HUDEP-2 (cell line): Measurements from ENCODE around the gene SCRN1.

Experiments used
- DNase-seq, 76 experiments: peaks; one replicate each; lab custom pipeline; 2025; ENCODE audit not compliant: unreplicated experiment in 76 of 76; lab: John Stamatoyannopoulos, UW

The SCRN1 gene

DNA sequence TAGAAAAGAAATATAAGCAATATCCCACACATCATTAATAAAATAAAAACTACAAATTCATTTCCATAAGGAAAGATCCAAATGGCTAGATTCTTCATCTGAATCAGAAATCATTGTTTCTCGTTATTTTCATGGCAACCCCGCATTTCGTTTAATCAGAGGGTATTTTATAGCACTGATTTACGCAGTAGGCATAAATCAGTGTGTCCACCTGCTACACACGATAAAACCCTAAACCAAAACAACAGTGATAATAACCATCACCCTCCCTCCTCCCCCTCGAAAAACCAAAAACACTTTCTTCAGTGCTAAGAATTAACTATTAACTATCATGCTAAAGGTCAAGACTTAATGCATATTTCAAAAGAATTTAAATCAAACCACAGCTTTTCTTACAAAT is 20.4 kb upstream of the SCRN1 start:
- DNase-seq: no peak

DNA sequence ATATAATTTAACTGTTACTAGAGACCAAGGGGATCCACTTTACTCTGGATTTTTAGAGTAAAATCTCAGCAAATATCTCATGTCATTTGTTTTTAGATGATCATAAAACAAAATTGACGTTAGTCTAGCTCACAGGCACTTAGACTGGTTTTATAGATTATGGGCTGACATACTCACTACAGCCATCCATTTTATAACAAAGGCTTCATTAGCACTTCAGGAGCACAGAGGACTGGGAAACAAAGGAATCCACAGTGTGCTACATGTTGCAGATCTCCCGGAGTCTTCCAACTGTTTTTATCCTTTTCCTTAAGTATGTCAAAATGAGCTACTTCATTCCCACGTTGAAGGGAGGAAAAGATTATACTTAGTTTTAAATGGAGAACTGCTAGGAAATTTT is 15.9 kb upstream of the SCRN1 start:
- no peak for DNase-seq

DNA sequence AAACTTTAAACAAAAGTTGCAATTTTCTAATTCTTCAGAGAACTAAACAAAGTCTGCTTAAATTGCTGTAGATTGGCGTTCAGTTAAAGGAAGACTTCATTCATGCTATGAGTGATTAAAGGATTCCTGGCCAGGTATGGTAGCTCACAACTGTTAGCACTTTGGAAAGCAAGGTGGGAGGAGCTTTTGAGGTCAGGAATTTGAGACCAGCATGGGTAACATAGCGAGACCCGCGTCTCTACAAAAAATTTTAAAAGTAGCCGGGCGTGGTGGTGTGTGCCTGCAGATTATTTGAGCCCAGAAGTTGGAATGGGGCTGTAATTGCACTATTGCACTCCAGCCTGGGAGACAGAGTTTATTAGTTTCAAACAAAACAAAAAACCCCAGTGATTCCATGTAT is 13.5 kb upstream of the SCRN1 start:
- DNase-seq: no peak

DNA sequence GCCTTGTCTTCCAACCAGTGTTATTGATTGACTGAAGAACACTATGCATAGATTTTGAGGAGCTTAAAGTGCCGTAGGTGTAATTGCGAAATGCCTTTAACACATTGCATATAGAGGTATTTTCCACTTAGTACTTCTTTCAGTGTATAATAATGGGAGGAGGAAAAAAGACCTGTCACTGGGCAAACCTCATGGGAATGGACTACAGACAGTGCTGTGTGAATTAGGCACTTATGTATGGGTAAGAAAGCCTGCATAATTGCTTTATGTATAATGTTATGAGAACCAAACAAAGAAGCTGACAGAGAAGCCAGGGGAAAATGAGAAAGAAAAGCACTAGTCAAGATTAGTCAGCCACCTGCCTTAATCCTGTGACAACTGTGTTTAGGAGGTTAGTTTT is 12.4 kb upstream of the SCRN1 start:
- DNase-seq: no peak

DNA sequence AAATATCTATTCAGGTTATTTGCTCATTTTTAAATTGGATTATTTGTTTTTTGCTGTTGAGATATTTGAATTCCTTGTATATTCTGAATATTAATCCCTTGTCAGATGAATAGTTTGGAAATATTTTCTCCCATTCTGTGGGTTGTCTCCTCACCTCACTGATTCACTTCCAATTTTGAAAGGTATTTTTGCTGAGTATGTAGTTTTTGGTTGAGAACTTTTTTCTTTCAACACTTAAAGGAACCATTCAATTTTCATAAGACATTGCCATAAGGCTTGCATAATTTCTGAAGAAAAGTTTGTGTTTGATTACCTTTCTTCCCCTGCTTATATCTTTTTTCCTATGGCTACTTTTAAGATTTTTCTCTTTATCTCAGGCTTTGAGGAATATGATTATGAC is 8.9 kb upstream of the SCRN1 start:
- no peak for DNase-seq

DNA sequence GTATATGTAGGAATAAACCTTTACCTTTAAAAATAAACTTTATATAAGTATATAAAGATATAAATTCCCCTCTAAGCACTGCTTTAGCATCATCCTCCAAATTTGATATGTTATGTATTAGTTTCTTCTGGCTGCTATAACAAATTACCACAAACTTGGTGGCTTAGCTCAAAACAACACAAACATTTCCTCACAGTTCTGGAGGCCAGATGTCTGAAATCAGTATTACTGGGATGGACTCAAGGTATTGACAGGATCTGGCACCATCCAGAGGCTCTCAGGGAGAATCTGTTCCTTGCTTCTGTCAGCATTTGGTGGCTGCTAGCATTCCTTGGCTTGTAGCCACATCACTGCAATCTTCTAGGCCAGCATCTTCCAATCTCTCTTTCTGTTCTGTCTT is 6.7 kb upstream of the SCRN1 start:
- DNase-seq: no peak

DNA sequence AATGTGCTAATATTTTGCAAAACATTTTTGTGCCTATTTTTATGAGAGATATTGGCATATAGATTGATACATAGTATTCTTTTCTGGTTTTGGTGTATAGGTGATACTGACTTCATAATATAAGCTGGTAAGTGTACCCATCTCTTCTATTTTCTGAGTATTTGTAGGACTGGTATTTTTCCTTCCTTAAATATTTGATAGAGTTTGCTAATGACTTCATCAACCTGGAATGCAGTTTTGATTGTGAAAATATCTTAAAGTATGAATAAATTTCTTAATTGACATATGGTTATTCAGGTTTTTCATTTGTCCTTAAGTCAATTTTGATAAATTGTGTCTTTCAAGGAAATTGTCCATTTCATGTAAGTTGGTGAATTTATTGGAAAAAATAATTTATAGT is 6.1 kb upstream of the SCRN1 start:
- DNase-seq: no peak

DNA sequence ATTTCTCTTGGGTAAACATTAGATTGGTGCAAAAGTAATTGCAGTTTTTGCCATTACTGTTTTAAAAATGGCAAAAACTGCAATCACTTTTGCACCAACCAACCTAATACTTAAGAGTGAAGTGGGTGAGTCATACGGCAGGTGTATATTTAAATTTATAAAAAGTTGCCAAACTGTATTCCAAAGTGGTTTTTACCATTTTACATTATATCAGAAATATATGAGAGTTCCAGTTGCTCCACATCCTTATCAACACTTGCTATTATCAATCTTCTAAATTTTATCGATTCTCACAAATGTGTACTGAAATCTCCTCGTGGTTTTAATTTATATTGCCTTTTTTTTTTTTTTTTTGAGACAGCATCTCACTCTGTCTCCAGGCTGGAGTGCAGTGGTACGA is 3.5 kb upstream of the SCRN1 start:
- no peak for DNase-seq

DNA sequence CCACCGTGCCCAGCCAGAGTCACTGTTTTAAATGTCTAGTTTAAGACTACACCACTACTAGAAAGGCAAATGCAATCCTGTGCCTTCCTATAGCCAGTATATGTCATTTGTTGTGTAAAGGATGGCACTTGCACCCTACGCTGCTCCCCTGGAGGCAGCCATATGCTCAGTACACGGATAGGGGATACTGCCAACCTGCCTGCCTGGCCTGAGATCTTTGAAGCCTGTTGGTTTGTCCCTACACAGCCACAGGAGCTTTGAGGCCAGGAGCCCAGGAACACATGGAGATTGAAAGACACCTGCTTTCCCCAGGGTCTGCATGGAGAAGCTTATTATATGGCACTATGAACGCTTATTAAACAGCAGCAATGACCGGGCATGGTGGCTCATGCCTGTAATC is 2.3 kb upstream of the SCRN1 start:
- DNase-seq: no peak

DNA sequence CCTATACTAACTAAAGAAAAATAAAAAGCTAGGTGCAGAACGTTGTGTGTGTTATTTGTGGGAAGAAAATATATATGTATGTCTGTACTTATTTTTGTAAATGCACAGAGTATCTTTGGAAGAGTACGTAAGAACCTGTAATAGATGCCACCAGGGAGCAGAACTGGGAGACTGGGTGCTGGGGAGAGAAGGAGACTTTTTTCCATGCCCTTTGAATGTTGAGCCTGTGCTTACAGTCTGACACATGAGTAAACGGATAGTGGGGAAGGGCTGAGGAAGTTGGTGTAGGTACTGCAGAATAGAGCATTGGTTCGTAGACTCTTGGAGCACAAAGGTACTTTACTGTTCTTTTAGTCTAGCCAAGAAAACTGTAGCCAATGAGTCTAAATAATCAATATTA is 1.3 kb upstream of the SCRN1 start:
- no peak for DNase-seq

DNA sequence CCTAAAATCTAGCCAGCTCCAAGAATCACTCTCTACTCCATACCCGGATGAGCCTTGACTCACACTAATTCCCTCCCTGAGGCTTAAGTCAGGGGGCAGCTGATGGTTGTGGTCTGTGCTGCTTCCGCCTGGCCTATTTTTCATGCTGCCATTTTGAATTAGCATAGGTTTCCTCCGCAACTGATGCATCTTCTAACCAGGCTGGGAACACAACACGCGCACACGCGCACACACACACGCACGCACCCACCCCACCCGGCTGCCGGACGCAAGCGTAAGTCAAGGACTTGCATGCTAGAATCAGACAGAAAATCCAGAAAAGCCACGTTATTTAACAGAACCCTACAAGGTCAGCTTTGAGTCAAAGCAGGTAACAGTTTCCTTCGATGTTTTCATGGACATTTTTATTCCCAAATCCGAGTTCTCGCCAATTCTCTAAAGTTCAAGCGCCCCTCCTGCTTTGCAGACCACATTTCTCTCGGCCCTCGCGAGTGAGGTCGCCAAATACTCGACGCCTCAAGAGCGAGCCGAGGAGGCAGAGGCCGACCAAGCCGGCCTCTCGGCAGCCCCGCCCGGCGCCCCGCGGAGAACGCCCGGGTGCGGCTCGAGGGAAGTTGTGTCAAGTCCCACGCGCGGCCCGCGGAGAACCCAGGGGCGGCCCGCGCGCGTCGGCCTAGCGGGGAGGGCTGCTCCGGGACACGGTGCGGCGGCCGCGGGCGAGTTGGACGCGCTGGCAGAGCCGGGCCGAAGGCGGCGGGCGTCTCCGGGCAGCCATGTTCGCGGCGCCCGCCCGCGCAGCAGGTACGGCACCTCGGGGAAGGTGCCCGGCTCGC is 961 bp downstream of the SCRN1 start:
- peak in 4 of 76 experiments; percentile 5 to 14 (median 9) for DNase-seq

DNA sequence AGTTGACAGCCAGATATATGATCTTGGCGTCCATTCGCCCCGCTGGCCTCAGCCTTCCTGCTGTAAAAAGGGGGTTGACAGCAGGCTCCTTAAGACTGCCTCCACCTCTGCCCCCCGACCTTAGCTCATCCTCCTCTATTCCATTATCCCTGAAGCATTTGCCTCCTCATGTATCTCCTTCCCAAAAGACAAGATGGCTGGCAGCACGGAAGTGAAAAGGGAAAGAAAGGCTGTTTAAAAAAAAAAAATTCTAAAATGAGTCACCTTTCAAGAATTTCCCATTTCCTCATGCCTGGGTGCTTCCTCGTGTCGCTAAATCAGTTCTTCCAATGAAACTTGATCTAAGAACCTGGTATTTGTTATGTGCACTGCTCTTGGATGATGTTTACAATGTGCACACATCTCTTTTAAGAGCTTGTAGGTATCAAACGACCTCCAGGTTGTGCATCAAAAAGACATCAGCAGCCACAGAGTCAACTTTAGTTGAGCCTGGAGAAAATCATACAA is 1.7 kb downstream of the SCRN1 start:
- DNase-seq: no peak

DNA sequence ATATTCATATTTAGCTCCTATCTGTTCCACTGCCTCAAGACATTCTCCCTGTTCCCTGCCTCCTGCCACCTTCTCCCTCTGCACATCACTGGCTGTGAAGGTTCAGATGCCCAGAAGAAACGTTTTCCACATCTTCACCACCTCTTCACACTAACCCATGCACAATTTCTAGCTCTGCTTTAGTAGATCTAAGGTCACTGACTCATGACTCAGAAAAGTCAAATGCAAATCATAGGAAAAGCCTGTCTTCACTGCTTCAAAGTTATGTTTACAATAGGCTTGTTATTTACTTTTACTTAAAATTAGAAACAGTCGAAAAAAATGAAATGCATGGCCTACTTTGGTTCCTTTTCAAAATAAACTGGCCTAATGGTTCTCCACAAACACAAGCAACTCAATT is 2.5 kb downstream of the SCRN1 start:
- DNase-seq: no peak

DNA sequence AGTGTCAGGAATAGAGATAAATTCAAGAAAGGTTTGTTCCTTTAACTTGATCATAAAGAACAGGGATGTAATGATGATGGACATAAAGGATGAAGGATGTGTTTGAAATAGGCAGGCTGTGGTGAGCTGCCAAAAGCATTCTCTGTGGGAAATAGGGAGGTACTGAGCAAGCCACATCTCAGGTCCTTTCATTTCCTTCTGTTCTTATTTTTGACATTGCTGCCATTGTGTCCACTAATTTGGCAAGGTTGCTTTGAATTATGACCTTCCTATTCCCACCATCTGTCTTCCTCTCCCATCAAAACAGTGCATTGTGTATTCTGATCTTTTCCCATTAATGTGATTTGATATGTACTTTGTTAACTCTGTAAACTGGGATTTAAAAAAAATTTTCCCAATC is 9.4 kb downstream of the SCRN1 start:
- no peak for DNase-seq

DNA sequence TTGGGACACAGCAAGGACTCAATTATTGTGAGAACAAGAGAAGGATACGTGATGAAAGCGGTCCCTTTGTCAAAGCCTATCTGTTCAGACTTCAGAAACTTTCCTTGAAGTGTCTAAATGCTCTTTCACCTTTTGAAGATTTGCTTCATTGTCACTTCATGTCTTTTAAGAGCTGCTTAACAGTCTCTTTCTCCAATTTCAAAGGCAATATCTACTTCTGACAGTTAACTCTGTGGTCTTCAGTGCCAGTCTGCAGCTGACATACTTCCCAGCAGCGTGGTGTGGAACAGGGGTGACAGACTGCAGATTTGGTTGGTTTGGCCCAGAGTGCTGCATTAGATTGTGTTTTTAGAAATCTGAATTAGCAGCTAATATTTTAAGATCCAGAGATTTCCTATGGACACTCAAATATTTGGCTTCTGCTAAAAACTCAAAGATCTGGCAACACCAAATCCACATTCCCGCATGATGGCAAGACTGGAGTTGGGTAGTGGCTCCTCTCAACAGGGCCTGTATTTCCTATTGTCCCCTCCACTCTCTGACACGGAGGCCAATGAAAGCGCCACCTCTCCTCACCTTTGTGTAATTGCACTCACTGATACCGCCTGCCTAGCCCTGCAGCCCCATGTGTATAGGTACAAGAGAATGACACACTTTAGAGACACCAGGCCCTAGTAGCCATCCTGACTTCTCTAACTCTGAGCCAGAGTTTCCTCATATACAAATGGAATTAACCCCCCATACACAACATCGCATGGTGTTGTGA is 11.5 kb downstream of the SCRN1 start:
- DNase-seq: peak in 4 of 76 experiments; percentile 2 to 17 (median 9)

DNA sequence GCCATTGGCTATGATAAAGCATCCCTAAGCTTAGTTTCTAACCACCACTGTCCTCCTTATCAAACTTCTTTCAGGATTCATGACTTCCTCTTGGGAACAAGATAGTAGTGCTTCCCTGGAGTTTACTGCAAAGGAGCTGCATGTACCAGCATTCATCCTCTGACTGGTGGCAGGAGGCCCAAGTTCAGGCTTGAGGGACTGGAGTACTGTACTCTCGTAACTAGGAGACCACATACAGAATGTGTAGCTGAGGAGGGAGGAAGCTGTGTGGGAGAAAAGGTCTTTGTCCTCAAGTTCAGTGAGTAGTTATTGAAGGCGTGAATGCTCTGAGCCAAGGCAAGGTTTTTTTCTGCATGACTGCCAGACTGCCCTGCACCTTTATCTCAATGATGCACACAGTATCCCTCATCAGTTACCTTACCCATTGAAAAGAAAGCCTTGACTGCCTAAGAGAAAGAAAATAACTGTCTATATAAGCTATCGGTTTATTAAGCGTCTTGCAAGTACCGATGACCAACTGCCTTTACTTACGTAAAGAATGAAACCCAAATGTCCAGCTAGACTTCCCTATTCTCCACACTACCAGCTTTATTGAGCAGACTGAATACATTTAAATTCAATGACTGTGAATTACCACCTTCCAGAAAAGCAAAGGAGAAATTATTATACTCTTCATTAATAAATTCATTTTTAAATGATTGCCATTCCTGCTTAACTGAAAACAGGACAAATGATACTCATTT is 12.8 kb downstream of the SCRN1 start:
- DNase-seq: no peak

DNA sequence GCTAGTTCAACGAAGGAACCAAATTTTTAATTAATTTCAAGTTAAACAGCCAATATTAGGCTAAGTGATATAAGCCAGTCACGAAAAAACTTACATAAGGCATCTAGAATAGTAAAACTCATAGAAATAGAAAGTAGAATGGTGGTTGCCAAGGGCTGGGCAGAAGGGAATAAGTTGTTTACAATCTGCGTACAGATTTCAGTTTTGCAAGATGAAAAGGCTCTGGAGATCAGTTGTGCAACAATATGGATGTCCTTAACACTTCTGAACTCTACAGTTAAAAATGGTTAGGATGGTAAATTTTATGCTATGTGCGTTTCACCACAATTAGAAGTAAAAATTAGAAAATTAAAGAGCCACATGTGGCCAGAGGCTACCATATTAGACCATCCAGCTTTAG is 13.3 kb downstream of the SCRN1 start:
- no peak for DNase-seq

DNA sequence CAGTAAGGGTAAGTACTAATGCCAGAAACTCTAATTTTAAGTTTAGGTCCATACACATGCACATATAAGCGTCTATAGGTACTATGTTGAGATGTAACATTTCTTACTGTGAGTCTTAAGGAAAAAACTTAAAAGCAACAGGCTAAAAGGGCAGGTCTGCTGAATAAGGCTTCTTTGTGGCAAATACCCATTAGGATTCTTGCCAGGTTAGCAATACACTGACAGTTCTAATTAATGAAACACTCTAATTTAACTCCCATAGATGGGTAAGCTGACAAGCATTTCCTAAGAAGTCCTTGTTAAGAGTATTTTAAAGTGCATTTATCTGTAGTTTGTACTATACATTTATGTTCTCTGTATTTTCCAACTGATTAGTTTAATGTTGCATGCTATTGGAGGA is 14.0 kb downstream of the SCRN1 start:
- DNase-seq: no peak

DNA sequence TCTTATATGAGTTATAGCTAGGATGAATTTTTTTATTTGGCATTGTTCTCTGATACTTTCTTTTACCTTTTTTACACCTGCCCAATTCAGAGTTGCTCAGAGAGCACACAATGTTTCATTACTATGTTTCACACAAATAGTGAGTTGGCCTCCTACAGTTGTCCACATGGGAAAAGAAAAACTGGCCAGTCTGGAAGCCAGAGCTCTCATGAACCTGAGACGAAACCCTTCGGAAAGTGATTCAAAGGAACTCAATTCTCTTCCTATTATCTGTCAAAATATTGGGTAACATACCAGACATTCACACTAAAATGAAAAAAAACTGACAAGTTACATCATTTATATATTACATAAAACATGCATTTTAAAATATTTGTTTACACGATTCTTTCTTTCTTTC is 15.3 kb downstream of the SCRN1 start:
- no peak for DNase-seq

DNA sequence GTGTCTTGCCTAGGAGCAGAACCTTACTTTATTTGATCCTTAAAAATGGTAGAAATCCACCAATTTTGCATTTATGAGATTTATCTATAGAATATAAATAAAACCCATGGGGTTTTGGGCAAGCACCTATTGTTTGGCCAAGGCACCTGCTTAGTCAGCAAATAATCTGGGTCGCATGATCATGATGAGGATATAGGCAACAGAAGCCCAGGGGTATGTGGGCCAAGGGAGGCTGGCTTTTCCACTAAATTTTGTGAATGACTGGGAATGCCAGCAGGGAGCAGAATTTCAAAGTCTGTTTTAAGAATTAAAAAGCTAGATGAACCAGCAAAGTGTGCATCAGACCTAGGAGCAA is 17.3 kb downstream of the SCRN1 start:
- DNase-seq: no peak

DNA sequence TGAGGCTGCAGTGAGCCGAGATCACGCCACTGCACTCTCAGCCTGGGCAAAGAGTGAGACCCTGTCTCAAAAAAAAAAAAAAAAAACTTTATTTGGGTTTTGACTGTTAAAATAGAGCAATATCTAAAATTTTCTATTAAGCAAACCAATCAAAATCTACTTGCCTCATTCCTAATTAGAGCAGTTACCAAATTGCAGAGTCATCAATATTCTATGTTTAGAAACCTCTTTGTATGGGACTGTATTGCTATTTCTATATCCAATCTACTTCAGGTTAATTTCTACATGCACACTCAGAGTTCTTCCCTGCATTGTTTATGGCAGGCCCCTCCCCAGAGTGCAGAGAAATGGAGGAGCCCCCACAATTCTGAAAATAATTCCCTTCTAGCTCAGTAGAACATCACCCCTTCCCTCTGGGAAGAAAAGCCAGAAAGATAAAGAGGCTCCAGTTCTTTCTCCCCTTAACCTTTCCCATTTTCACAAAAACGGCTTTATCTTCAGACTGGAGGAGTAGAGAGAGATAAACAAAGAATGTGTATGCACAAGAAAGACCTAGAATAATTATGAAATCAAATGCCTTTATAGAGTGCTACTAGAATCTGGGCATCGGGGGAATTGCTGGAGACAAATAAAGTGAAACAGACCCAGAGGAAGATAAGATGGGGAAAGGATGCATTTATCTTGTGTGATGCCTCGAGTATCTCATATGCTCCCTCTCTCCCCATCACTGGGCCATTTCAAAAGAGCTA is 17.9 kb downstream of the SCRN1 start:
- DNase-seq: no peak
